IMR-90 (cell line): ENCODE data around the gene TMTC1. TPM values are rescaled to one million over a fixed set of nuclear protein-coding genes. Genes with fewer than 3 reads are reported as not detected.
A peak's percentile ranks its signal among the peaks of the same experiment; 100 is the strongest.

Experiments used
- ATAC-seq: fragments of 200-7000 bp; cut with Tn5 transposase; 2 replicates; pipeline ENCODE4 v1.9.1; 2020; ENCODE audit warnings: low read depth, mild to moderate bottlenecking, moderate library complexity
- BruUV-seq: library from RNA; stranded (reverse); fragments of 400-500 nt; replicated peaks from 2 replicates; lab custom pipeline; 2021; lab: Mats Ljungman, UMichigan
- CTCF ChIA-PET: fragments of 300-600 bp; formaldehyde crosslinking; extraction: SDS; loops from one replicate; lab custom pipeline; 2021; ENCODE audit warnings: antibody characterized with exemption; lab: Yijun Ruan, JAX
- POLR2A ChIA-PET: fragments of 300-600 bp; sonication (Branson Sonifier 250); formaldehyde crosslinking; loops from one replicate; lab custom pipeline; 2022; ENCODE audit warnings: antibody characterized with exemption; ENCODE audit not compliant: unreplicated experiment; lab: Charles Lee
- DNase-seq: peaks from one replicate; pipeline ENCODE4 v3.0.0; 2013
- H2AFZ ChIP-seq: replicated peaks from 2 replicates; pipeline ENCODE3; 2013; ENCODE audit warnings: low read length, mild to moderate bottlenecking; ENCODE audit not compliant: poor library complexity
- H2AK5ac ChIP-seq: 2 replicates; pipeline ENCODE4 v1.6.1; 2013; ENCODE audit warnings: low read depth, low read length, inconsistent platforms
- H2AK9ac ChIP-seq: replicated peaks from 2 replicates; pipeline ENCODE3; 2013; ENCODE audit warnings: mild to moderate bottlenecking, low read depth, low read length, moderate library complexity; ENCODE audit not compliant: poor library complexity
- H2BK120ac ChIP-seq: 2 replicates; pipeline ENCODE4 v1.6.1; 2013; ENCODE audit warnings: low read depth, low read length, inconsistent platforms
- H2BK15ac ChIP-seq: 3 replicates; pipeline ENCODE4 v1.6.1; 2013; ENCODE audit warnings: low read depth, low read length, inconsistent platforms
- H2BK20ac ChIP-seq: 2 replicates; pipeline ENCODE4 v1.6.1; 2013; ENCODE audit warnings: low read depth, mild to moderate bottlenecking, inconsistent platforms, low read length, moderate library complexity
- H2BK5ac ChIP-seq: 2 replicates; pipeline ENCODE4 v1.6.1; 2013; ENCODE audit warnings: mild to moderate bottlenecking, low read depth, low read length, inconsistent platforms; ENCODE audit not compliant: poor library complexity, severe bottlenecking
- H3K14ac ChIP-seq: replicated peaks from 2 replicates; pipeline ENCODE4 v1.6.1; 2013; ENCODE audit warnings: low read depth, low read length, inconsistent platforms
- H3K18ac ChIP-seq: 2 replicates; pipeline ENCODE4 v1.6.1; 2013; ENCODE audit warnings: low read depth, low read length, control low read depth
- H3K23ac ChIP-seq: 2 replicates; pipeline ENCODE4 v1.6.1; 2013; ENCODE audit warnings: low read depth, low read length, inconsistent platforms
- H3K27ac ChIP-seq: 2 replicates; pipeline ENCODE4 v1.5.1; 2013; ENCODE audit warnings: mild to moderate bottlenecking, control low read depth, low read length; ENCODE audit not compliant: insufficient read depth
- H3K27me3 ChIP-seq: 2 replicates; pipeline ENCODE4 v1.6.1; 2013; ENCODE audit warnings: low read length; ENCODE audit not compliant: control insufficient read depth, insufficient read depth
- H3K36me3 ChIP-seq: 2 replicates; pipeline ENCODE4 v1.6.1; 2013; ENCODE audit warnings: low read length, mixed read lengths; ENCODE audit not compliant: control insufficient read depth, insufficient read depth
- H3K4ac ChIP-seq: 2 replicates; pipeline ENCODE4 v1.6.1; 2013; ENCODE audit warnings: low read depth, low read length, inconsistent platforms
- H3K4me1 ChIP-seq: 2 replicates; pipeline ENCODE4 v1.6.1; 2013; ENCODE audit warnings: low read length, mixed read lengths; ENCODE audit not compliant: control insufficient read depth, insufficient read depth
- H3K4me2 ChIP-seq: 2 replicates; pipeline ENCODE4 v1.6.1; 2013; ENCODE audit warnings: low read depth, mild to moderate bottlenecking, control low read depth, low read length, moderate library complexity
- H3K4me3 ChIP-seq: 2 replicates; pipeline ENCODE4 v1.5.1; 2013; ENCODE audit warnings: low read depth, mild to moderate bottlenecking, control low read depth, low read length, moderate library complexity; ENCODE audit not compliant: insufficient read depth
- H3K56ac ChIP-seq: 2 replicates; pipeline ENCODE4 v1.6.1; 2013; ENCODE audit warnings: low read length, inconsistent platforms; ENCODE audit not compliant: insufficient read depth; ENCODE audit errors: extremely low read depth
- H3K79me1 ChIP-seq, 2 experiments: 2 replicates each; pipeline ENCODE4 v1.6.1; 2013; ENCODE audit warnings: low read length in 2 of 2, inconsistent platforms in 1 of 2, low read depth in 1 of 2
- H3K9ac ChIP-seq: 2 replicates; pipeline ENCODE4 v1.6.1; 2013; ENCODE audit warnings: low read depth, low read length, control low read depth
- H3K9me1 ChIP-seq: 2 replicates; pipeline ENCODE4 v1.6.1; 2013; ENCODE audit warnings: low read length, inconsistent platforms; ENCODE audit not compliant: insufficient read depth
- H3K9me3 ChIP-seq: 2 replicates; pipeline ENCODE4 v1.6.1; 2013; ENCODE audit warnings: low read length; ENCODE audit not compliant: control insufficient read depth, insufficient read depth
- H4K20me1 ChIP-seq: 2 replicates; pipeline ENCODE4 v1.6.1; 2013; ENCODE audit warnings: low read length, inconsistent platforms; ENCODE audit not compliant: insufficient read depth
- H4K5ac ChIP-seq: 2 replicates; pipeline ENCODE4 v1.6.1; 2013; ENCODE audit warnings: mild to moderate bottlenecking, low read depth, low read length, control low read depth
- H4K8ac ChIP-seq, 2 experiments: 2 replicates each; pipeline ENCODE4 v1.6.1; 2013; ENCODE audit warnings: low read depth in 2 of 2, low read length in 2 of 2, control low read depth in 1 of 2, inconsistent platforms in 1 of 2
- H4K91ac ChIP-seq: 2 replicates; pipeline ENCODE4 v1.6.1; 2013; ENCODE audit warnings: low read depth, low read length, inconsistent platforms; ENCODE audit not compliant: insufficient read depth
- CHD1 ChIP-seq: IDR thresholded peaks from 2 replicates; pipeline ENCODE4 v1.6.1; 2012; ENCODE audit warnings: low read depth, low read length, improper control_type of control experiment
- ELK1 ChIP-seq: fragments of 150-350 bp; IDR thresholded peaks from 2 replicates; pipeline ENCODE4 v1.6.1; 2016; ENCODE audit warnings: low read depth, mild to moderate bottlenecking, low read length, moderate library complexity, borderline replicate concordance
- MAZ ChIP-seq: IDR thresholded peaks from 2 replicates; pipeline ENCODE4 v1.6.1; 2012; ENCODE audit warnings: low read depth, mild to moderate bottlenecking, low read length, improper control_type of control experiment, moderate library complexity, borderline replicate concordance
- WGBS, 2 experiments: methylation state at CpG; one replicate each; pipeline versions ENCODE4 v1.1.5 to v1.1.7; 2013; ENCODE audit warnings: missing lambda C conversion rate in 2 of 2; ENCODE audit not compliant: insufficient read length in 1 of 2; ENCODE audit errors: extremely low coverage in 2 of 2; 5-methylcytosine and 5-hydroxymethylcytosine counted together
- dilution Hi-C: fragments of 300-500 bp; cut with HindIII; formaldehyde crosslinking; loops from one replicate; pipeline ENCODE4 v1.14.3; 2018; ENCODE audit warnings: low sequenced_read_pairs; ENCODE audit not compliant: unreplicated experiment
- in situ Hi-C: fragments of 300-500 bp; cut with MboI; formaldehyde crosslinking; loops from 3 replicates; pipeline ENCODE4 v1.14.3; 2019; ENCODE audit warnings: low sequenced_read_pairs, inconsistent platforms, mixed read lengths
- intact Hi-C: fragments of 100-400 bp; cut with micrococcal nuclease; formaldehyde crosslinking; loops from 2 replicates; pipeline ENCODE4 v1.10.0; 2022
- polyA plus RNA-seq, 3 experiments: library from polyadenylated mRNA; depleted of rRNA; stranded (reverse); fragments of >200 nt; gene quantifications; 2 replicates each; pipeline ENCODE4 v1.2.3, GENCODE V29; 2012; ENCODE audit warnings: low replicate concordance in 1 of 3
- total RNA-seq: library from RNA; depleted of rRNA; stranded (reverse); fragments of >200 nt; gene quantifications from 2 replicates; pipeline ENCODE4 v1.2.3, GENCODE V29; 2012

TMTC1 gene
- total and polyA plus RNA-seq, 2 of the 4 experiments (the other 2 are of a cell fraction) = 12.5 to 36.4 TPM

GRCh38 chr12:29754235-29755189 is 29.2 kb downstream of the TMTC1 start:
- Histone ChIP-seq H3K36me3 (peaks cover 41% of the 10 kb centered on the region), H3K14ac (0 out of 2 replicates have a peak overlapping the region, but pooled peaks have one; percentile 40), H4K20me1 (no peaks in the 10 kb centered on the region), H3K23ac (no peak overlapping the region; the same call in 1 of the 2 replicates), H3K9me3 (no peaks in the 10 kb centered on the region), H3K4me1 (peaks cover 16% of the 10 kb centered on the region), H3K27me3 (no peaks in the 10 kb centered on the region), H4K91ac (no peak overlapping the region), H3K4me3 (no peak overlapping the region), H3K9ac (no peak overlapping the region), H3K18ac (no peak overlapping the region), H3K4ac (no peak overlapping the region; the same call in 1 of the 2 replicates), H3K4me2 (no peak overlapping the region), H2BK120ac (peak overlapping the region; percentile 28; the same call in 1 of the 2 replicates), H4K5ac (peak overlapping the region; percentile 52; the same call in 1 of the 2 replicates), H2AK5ac (no peak overlapping the region), H3K79me1 (peaks cover 4 to 14% of the 10 kb centered on the region in 2 experiments; a peak in 2 of 4 replicates), H3K9me1 (peaks cover 12% of the 10 kb centered on the region), H2BK5ac (peak overlapping the region; percentile 4), H3K56ac (no peak overlapping the region), H2AK9ac (no peak overlapping the region), H2AFZ (no peak overlapping the region), H4K8ac (peak overlapping the region in 1 of 2 experiments; percentile 51; a peak in 2 of 4 replicates), H3K27ac (peak overlapping the region; percentile 45; the same call in 1 of the 2 replicates), H2BK15ac (peak overlapping the region; percentile 22; the same call in 1 of the 3 replicates), H2BK20ac (no peak overlapping the region)
- WGBS, 2 experiments = no CpG with 5 or more reads among the region's 8 CpGs
- intact Hi-C loops (no loop called here), dilution Hi-C loops (no loop called here), in situ Hi-C loops (no loop called here)
- ATAC-seq (no peak), DNase-seq (no peak)
- BruUV-seq = no TSS peak
- no peak for TF ChIP-seq ELK1
- no peak for TF ChIP-seq MAZ
- no peak for TF ChIP-seq CHD1
- ChIA-PET CTCF (no interaction called here), POLR2A (no interaction called here)
